Progenitor cell of endocrine pancreas (in vitro differentiated cells): ENCODE results near the gene ARHGEF11. TPM values are rescaled to one million over a fixed set of nuclear protein-coding genes. Genes with fewer than 3 reads are reported as not detected.

Experiments used
- DNase-seq: peaks from one replicate; pipeline ENCODE4 v3.0.0; 2021; ENCODE audit warnings: low spot score; ENCODE audit not compliant: unreplicated experiment
- H3K27ac Mint-ChIP-seq: 2 replicates; pipeline ENCODE4 v1.8.0; 2021; ENCODE audit warnings: mild to moderate bottlenecking, moderate library complexity, mixed read lengths
- H3K27me3 Mint-ChIP-seq: 2 replicates; pipeline ENCODE4 v1.8.0; 2021; ENCODE audit warnings: mixed read lengths
- H3K36me3 Mint-ChIP-seq: 2 replicates; pipeline ENCODE4 v1.8.0; 2022; ENCODE audit warnings: mixed read lengths; ENCODE audit not compliant: insufficient read depth
- H3K4me1 Mint-ChIP-seq: 2 replicates; pipeline ENCODE4 v1.8.0; 2021; ENCODE audit warnings: low read depth, mixed read lengths
- H3K4me3 Mint-ChIP-seq: 2 replicates; pipeline ENCODE4 v1.8.0; 2021; ENCODE audit warnings: low read depth, mild to moderate bottlenecking, moderate library complexity, mixed read lengths
- H3K9me3 Mint-ChIP-seq: 2 replicates; pipeline ENCODE4 v1.8.0; 2021; ENCODE audit warnings: low read depth, mixed read lengths
- CTCF ChIP-seq: fragments of 200-600 bp; sonication (generic); IDR thresholded peaks from one replicate; pipeline ENCODE4 v1.5.0; 2021; ENCODE audit warnings: antibody characterized with exemption, mild to moderate bottlenecking; ENCODE audit not compliant: unreplicated experiment
- total RNA-seq: library from RNA; stranded (reverse); gene quantifications from 2 replicates; pipeline ENCODE4 v1.2.1, GENCODE V29; 2021

Gene ARHGEF11
- total RNA-seq, 1 donor from 2014 or later: 56.7 TPM

DNA sequence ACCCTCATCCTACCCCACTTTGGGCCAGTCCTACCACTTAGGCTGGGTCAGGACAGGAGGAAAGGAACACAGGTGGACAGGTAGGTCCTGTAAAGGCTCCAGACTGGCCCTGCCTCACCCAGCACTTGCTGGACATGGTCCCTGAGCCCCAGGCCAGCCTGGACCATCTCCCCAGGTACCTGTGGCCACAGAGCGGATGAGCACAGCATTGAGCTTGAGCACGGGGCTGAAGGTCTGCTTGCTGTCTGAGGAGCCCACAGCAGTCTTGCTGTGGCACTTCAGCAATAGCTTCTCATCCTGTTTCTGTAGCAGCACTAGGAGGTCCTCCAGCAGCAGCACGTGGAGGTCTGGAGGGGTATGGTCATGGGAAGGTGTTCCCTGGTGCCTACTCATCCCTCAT is 101.8 kb downstream of the ARHGEF11 start:
- no peaks in the 10 kb centered on the region for H3K9me3 Mint-ChIP-seq
- H3K36me3 Mint-ChIP-seq: peaks cover 29% of the 10 kb centered on the region
- no peaks in the 10 kb centered on the region for H3K27me3 Mint-ChIP-seq
- TF ChIP-seq CTCF: no peak
- no peaks in the 10 kb centered on the region for H3K4me1 Mint-ChIP-seq
- H3K4me3 Mint-ChIP-seq: no peak overlapping the region
- no peak overlapping the region for H3K27ac Mint-ChIP-seq
- no peak for DNase-seq

GRCh38 chr1:156942576-156942975 is 103.0 kb downstream of the ARHGEF11 start:
- no peak for DNase-seq
- no peaks in the 10 kb centered on the region for H3K27me3 Mint-ChIP-seq
- H3K27ac Mint-ChIP-seq: no peak overlapping the region
- no peak overlapping the region for H3K4me3 Mint-ChIP-seq
- H3K36me3 Mint-ChIP-seq: peaks cover 27% of the 10 kb centered on the region
- TF ChIP-seq CTCF: no peak
- H3K4me1 Mint-ChIP-seq: no peaks in the 10 kb centered on the region
- no peaks in the 10 kb centered on the region for H3K9me3 Mint-ChIP-seq

GRCh38 chr1:156942176-156942575 is 103.4 kb downstream of the ARHGEF11 start:
- H3K9me3 Mint-ChIP-seq: no peaks in the 10 kb centered on the region
- no peak overlapping the region for H3K4me3 Mint-ChIP-seq
- H3K36me3 Mint-ChIP-seq: peaks cover 25% of the 10 kb centered on the region
- H3K4me1 Mint-ChIP-seq: no peaks in the 10 kb centered on the region
- no peak overlapping the region for H3K27ac Mint-ChIP-seq
- H3K27me3 Mint-ChIP-seq: no peaks in the 10 kb centered on the region
- no peak for TF ChIP-seq CTCF
- DNase-seq: no peak

DNA sequence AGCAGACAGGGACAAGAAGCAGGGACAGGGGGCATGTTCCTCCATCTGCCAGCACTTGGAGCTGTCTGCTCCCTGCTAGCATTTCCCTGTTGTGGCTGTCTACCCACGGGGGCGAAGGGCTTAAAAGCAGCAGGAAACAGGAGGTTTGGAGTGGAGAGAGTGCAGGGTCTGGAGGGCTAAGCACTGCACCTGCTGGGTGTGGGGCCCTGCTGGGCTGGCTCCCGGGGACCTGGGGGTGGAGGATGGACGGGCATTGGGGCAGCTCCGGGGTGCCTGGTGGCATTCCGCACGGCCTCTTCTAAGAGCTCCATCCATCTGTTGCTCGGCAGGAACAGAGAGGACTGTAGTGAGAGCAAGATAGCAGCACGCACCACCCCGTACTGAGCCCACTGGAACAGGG is 103.9 kb downstream of the ARHGEF11 start:
- H3K27ac Mint-ChIP-seq: no peak overlapping the region
- H3K36me3 Mint-ChIP-seq: peaks cover 22% of the 10 kb centered on the region
- TF ChIP-seq CTCF: no peak
- no peaks in the 10 kb centered on the region for H3K4me1 Mint-ChIP-seq
- DNase-seq: no peak
- H3K4me3 Mint-ChIP-seq: no peak overlapping the region
- no peaks in the 10 kb centered on the region for H3K9me3 Mint-ChIP-seq
- H3K27me3 Mint-ChIP-seq: no peaks in the 10 kb centered on the region

GRCh38 chr1:156939786-156940334 is 105.7 kb downstream of the ARHGEF11 start:
- Mint-ChIP-seq H3K4me3 (no peak overlapping the region), H3K27me3 (no peaks in the 10 kb centered on the region), H3K9me3 (no peaks in the 10 kb centered on the region), H3K27ac (no peak overlapping the region), H3K4me1 (no peaks in the 10 kb centered on the region), H3K36me3 (peaks cover 15% of the 10 kb centered on the region)
- no peak for TF ChIP-seq CTCF
- no peak for DNase-seq
